PFSK-1 (cell line): Measurements from ENCODE around the gene STPG2.

Source experiments
- FOXP2 ChIP-seq: optimal IDR thresholded peaks from 2 replicates; pipeline ENCODE3; 2011; ENCODE audit warnings: borderline replicate concordance, control low read depth, inconsistent platforms; ENCODE audit not compliant: insufficient read depth; ENCODE audit errors: extremely low read length, extremely low read depth
- POLR2AphosphoS5 ChIP-seq: IDR thresholded peaks from 2 replicates; pipeline ENCODE4 v1.6.1; 2012; ENCODE audit warnings: low read depth, mild to moderate bottlenecking, control low read depth, low read length, moderate library complexity
- REST ChIP-seq, 2 experiments: IDR thresholded peaks; 2 replicates each; pipeline versions ENCODE4 v1.6.1 to v1.8.0; 2011 to 2012; ENCODE audit warnings: low read depth in 2 of 2, low read length in 2 of 2, control low read depth in 1 of 2, inconsistent platforms in 1 of 2, mild to moderate bottlenecking in 1 of 2, moderate library complexity in 1 of 2; ENCODE audit not compliant: insufficient read depth in 1 of 2
- SIN3A ChIP-seq: IDR thresholded peaks from 2 replicates; pipeline ENCODE4 v1.6.1; 2012; ENCODE audit warnings: mild to moderate bottlenecking, low read length, moderate library complexity, borderline replicate concordance; ENCODE audit not compliant: insufficient read depth
- TAF1 ChIP-seq: IDR thresholded peaks from 2 replicates; pipeline ENCODE4 v1.6.1; 2012; ENCODE audit warnings: low read length, control low read depth, borderline replicate concordance; ENCODE audit not compliant: insufficient read depth

STPG2 gene

GRCh38 chr4:97845758-97846157, 297.5 kb downstream of the STPG2 start:
- TF ChIP-seq TAF1 = no peak
- TF ChIP-seq POLR2AphosphoS5 = no peak
- TF ChIP-seq FOXP2 = no peak
- TF ChIP-seq SIN3A = no peak
- TF ChIP-seq REST (IDR thresholded peaks at IDR 0.05; ENCODE audit: insufficient read depth in 1 of 2, low read depth in 2 of 2, low read length in 2 of 2) = no peak

DNA sequence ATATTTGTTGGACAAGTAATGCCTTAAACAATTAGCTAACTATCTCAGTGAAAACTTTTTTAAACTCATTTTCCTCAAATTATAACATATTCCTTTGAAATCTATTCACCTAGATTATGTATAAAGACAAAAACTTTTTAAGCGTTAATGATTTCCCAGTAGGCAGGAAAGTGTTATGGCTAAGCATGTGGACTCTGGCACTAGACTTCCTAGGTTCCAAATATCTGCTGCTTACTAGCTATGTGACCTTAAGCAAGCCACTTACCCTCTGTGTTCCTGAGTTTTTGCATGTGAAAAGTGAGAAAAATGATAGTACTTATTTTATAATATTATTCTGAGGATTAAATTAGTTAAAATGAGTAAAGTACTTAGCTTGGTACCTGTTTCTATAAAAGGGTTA, 301.8 kb downstream of the STPG2 start:
- TF ChIP-seq POLR2AphosphoS5 (no peak), SIN3A (no peak)

- no peak for TF ChIP-seq SIN3A
- no peak for TF ChIP-seq REST (IDR thresholded peaks at IDR 0.05; ENCODE audit: insufficient read depth in 1 of 2, low read depth in 2 of 2, low read length in 2 of 2)
- TF ChIP-seq TAF1 = no peak
- no peak for TF ChIP-seq FOXP2
- no peak for TF ChIP-seq POLR2AphosphoS5
Measured at GRCh38 chr4:97836662-97837061, 306.6 kb downstream of the STPG2 start.

GRCh38 chr4:97828646-97829045, 314.6 kb downstream of the STPG2 start:
- TF ChIP-seq FOXP2 (no peak), POLR2AphosphoS5 (no peak), REST (IDR thresholded peaks at IDR 0.05; ENCODE audit: insufficient read depth in 1 of 2, low read depth in 2 of 2, low read length in 2 of 2) (no peak)

GRCh38 chr4:97819294-97819693, 324.0 kb downstream of the STPG2 start:
- TF ChIP-seq SIN3A = no peak
- no peak for TF ChIP-seq REST (IDR thresholded peaks at IDR 0.05; ENCODE audit: insufficient read depth in 1 of 2, low read depth in 2 of 2, low read length in 2 of 2)
- no peak for TF ChIP-seq POLR2AphosphoS5
- TF ChIP-seq TAF1 = no peak
- no peak for TF ChIP-seq FOXP2
